HepG2 (cell line): ENCODE data around the gene TIFAB. TPM values are rescaled to one million over a fixed set of nuclear protein-coding genes. Genes with fewer than 3 reads are reported as not detected.

Experiments used
- ATAC-seq: fragments of 200-7000 bp; cut with Tn5 transposase; 3 replicates; pipeline ENCODE4 v1.9.1; 2020; ENCODE audit warnings: mild to moderate bottlenecking, moderate library complexity
- BruUV-seq: library from RNA; stranded (reverse); fragments of 400-500 nt; replicated peaks from 2 replicates; lab custom pipeline; 2021; lab: Mats Ljungman, UMichigan
- CTCF ChIA-PET: fragments of 300-600 bp; formaldehyde crosslinking; extraction: SDS; loops from one replicate; lab custom pipeline; 2021; ENCODE audit warnings: low total read pairs, inconsistent platforms, low intra/inter-chr PET ratio; lab: Yijun Ruan, JAX
- POLR2A ChIA-PET: fragments of 350-600 bp; sonication (Branson Sonifier 250); formaldehyde crosslinking; loops from one replicate; lab custom pipeline; 2020; ENCODE audit warnings: antibody characterized with exemption, inconsistent platforms; lab: Yijun Ruan, JAX
- DNase-seq: peaks from one replicate; pipeline ENCODE4 v3.0.0-alpha.2; 2015; ENCODE audit warnings: low spot score
- FAIRE-seq: peaks from 3 replicates; lab custom pipeline; 2011; peaks lifted over from hg19 to GRCh38; lab: Jason Lieb, UNC
- H2AFZ ChIP-seq: one replicate; pipeline ENCODE4 v1.6.1; 2011; ENCODE audit warnings: low read length, inconsistent platforms
- H3K27ac ChIP-seq: fragments of 300-600 bp; 3 replicates; pipeline ENCODE4 v1.8.0; 2011; ENCODE audit warnings: mixed run types, mild to moderate bottlenecking, mixed read lengths, low read length, inconsistent platforms; ENCODE audit not compliant: insufficient read depth; ENCODE audit errors: extremely low read length
- H3K27me3 ChIP-seq, 2 experiments: fragments of 200-600 bp in 1 of 2; 2 replicates in 1 of 2; 3 replicates in 1 of 2; pipeline versions ENCODE4 v1.6.0 to v1.8.0; 2011; ENCODE audit warnings: low read length in 2 of 2, mild to moderate bottlenecking in 2 of 2, moderate library complexity in 2 of 2, inconsistent platforms in 1 of 2; ENCODE audit not compliant: insufficient read depth in 2 of 2, control insufficient read depth in 1 of 2
- H3K36me3 ChIP-seq, 2 experiments: fragments of 200-600 bp in 1 of 2; replicated peaks in 1 of 2; 2 replicates in 1 of 2; 3 replicates in 1 of 2; pipeline versions ENCODE4 v1.5.1 to v1.8.0; 2011; ENCODE audit warnings: low read length in 2 of 2, inconsistent platforms in 1 of 2; ENCODE audit not compliant: insufficient read depth in 2 of 2, control insufficient read depth in 1 of 2
- H3K4me1 ChIP-seq: 2 replicates; pipeline ENCODE4 v1.5.1; 2012; ENCODE audit warnings: low read length, inconsistent platforms; ENCODE audit not compliant: insufficient read depth
- H3K4me2 ChIP-seq: 2 replicates; pipeline ENCODE4 v1.6.0; 2011; ENCODE audit warnings: low read depth, low read length, inconsistent platforms
- H3K4me3 ChIP-seq, 3 experiments: fragments of 200-600 bp in 1 of 3; sonication (generic), shearing (Covaris generic) in 1 of 3; replicated peaks in 1 of 3; 2 replicates each; pipeline ENCODE4 v1.5.1; 2011 to 2016; ENCODE audit warnings: low read length in 3 of 3, inconsistent platforms in 2 of 3, low read depth in 2 of 3, mild to moderate bottlenecking in 2 of 3, control low read depth in 1 of 3, mixed read lengths in 1 of 3; ENCODE audit not compliant: insufficient read depth in 1 of 3
- H3K79me2 ChIP-seq: one replicate; pipeline ENCODE4 v1.6.1; 2011; ENCODE audit warnings: low read length, inconsistent platforms; ENCODE audit not compliant: insufficient read depth
- H3K9ac ChIP-seq: 2 replicates; pipeline ENCODE4 v1.6.0; 2011; ENCODE audit warnings: mild to moderate bottlenecking, low read depth, low read length, inconsistent platforms; ENCODE audit not compliant: insufficient read depth
- H3K9me3 ChIP-seq: 2 replicates; pipeline ENCODE4 v1.5.1; 2012; ENCODE audit warnings: mild to moderate bottlenecking, low read length
- H4K20me1 ChIP-seq: 2 replicates; pipeline ENCODE4 v1.6.0; 2011; ENCODE audit warnings: inconsistent platforms, mild to moderate bottlenecking, low read length, moderate library complexity; ENCODE audit not compliant: insufficient read depth
- ATF7 ChIP-seq, 2 experiments: fragments of 450-650 bp in 1 of 2; sonication (generic) in 1 of 2; formaldehyde crosslinking in 1 of 2; IDR thresholded peaks; 2 replicates each; pipeline versions ENCODE4 v1.4.0 to v1.6.1; 2016 to 2020; ENCODE audit warnings: antibody characterized with exemption in 1 of 2, mild to moderate bottlenecking in 1 of 2, missing genetic modification reagents in 1 of 2
- DNMT1 ChIP-seq: sonication (generic); formaldehyde crosslinking; IDR thresholded peaks from 2 replicates; pipeline ENCODE4 v1.5.1; 2020; ENCODE audit warnings: mild to moderate bottlenecking, missing genetic modification reagents
- DNMT3B ChIP-seq: conservative IDR thresholded peaks from 2 replicates; pipeline ENCODE4 v1.6.1; 2016; ENCODE audit warnings: missing biosample characterization, control low read depth
- ELF3 ChIP-seq: IDR thresholded peaks from 2 replicates; pipeline ENCODE4 v1.6.1; 2016; ENCODE audit warnings: missing genetic modification reagents, missing compliant biosample characterization
- HOXA9 ChIP-seq: sonication (generic); formaldehyde crosslinking; IDR thresholded peaks from 2 replicates; pipeline ENCODE4 v1.8.1; 2022; ENCODE audit warnings: missing genetic modification reagents, mild to moderate bottlenecking, moderate library complexity, borderline replicate concordance
- NFKBIZ ChIP-seq: IDR thresholded peaks from 2 replicates; pipeline ENCODE4 v1.6.1; 2018; ENCODE audit warnings: missing genetic modification reagents, missing compliant biosample characterization
- NRL ChIP-seq: sonication (generic); formaldehyde crosslinking; IDR thresholded peaks from 2 replicates; pipeline ENCODE4 v1.5.0; 2020; ENCODE audit warnings: missing genetic modification reagents, mild to moderate bottlenecking, moderate library complexity, borderline replicate concordance
- RBFOX2 ChIP-seq: fragments of 200-400 bp; formaldehyde crosslinking; IDR thresholded peaks from 2 replicates; pipeline ENCODE4 v1.6.1; 2017; ENCODE audit warnings: low read depth, mild to moderate bottlenecking, low read length
- RFX3 ChIP-seq: IDR thresholded peaks from 2 replicates; pipeline ENCODE4 v1.6.1; 2016; ENCODE audit warnings: missing biosample characterization, missing genetic modification reagents
- RXRB ChIP-seq: IDR thresholded peaks from 2 replicates; pipeline ENCODE4 v1.6.1; 2016; ENCODE audit warnings: borderline replicate concordance, missing genetic modification reagents, missing compliant biosample characterization
- SP1 ChIP-seq, 2 experiments: fragments of 450-650 bp in 1 of 2; sonication (generic) in 1 of 2; formaldehyde crosslinking in 1 of 2; IDR thresholded peaks; 2 replicates each; pipeline versions ENCODE4 v1.4.0 to v1.6.1; 2016 to 2020; ENCODE audit warnings: missing genetic modification reagents in 1 of 2
- ZNF24 ChIP-seq: fragments of 450-650 bp; IDR thresholded peaks from 2 replicates; pipeline ENCODE4 v1.6.1; 2017; ENCODE audit warnings: antibody characterized with exemption, mild to moderate bottlenecking
- ZNF570 ChIP-seq: sonication (generic); formaldehyde crosslinking; IDR thresholded peaks from 2 replicates; pipeline ENCODE4 v1.4.0; 2020; ENCODE audit warnings: mild to moderate bottlenecking, missing genetic modification reagents, borderline replicate concordance
- ZNF737 ChIP-seq: sonication (generic); formaldehyde crosslinking; IDR thresholded peaks from 2 replicates; pipeline ENCODE4 v1.5.0; 2020; ENCODE audit warnings: missing genetic modification reagents, mild to moderate bottlenecking, borderline replicate concordance
- WGBS: methylation state at CpG from one replicate; pipeline ENCODE4 v1.1.6; 2017; ENCODE audit warnings: low lambda C conversion rate; 5-methylcytosine and 5-hydroxymethylcytosine counted together
- in situ Hi-C: cut with HindIII; loops from 2 replicates; pipeline ENCODE4 v1.10.0; 2017; ENCODE audit warnings: low pct_unique_long_range_greater_than_20kb; ENCODE audit not compliant: extremely low pct_ligation_motif_present
- intact Hi-C: fragments of 100-400 bp; cut with micrococcal nuclease; formaldehyde crosslinking; loops from one replicate; pipeline ENCODE4 v1.10.0; 2022; ENCODE audit not compliant: unreplicated experiment
- polyA plus RNA-seq, 8 experiments: library from polyadenylated mRNA; depleted of rRNA in 3 of 8; stranded (reverse) in 7 of 8; unstranded in 1 of 8; fragments of >200 nt; fragmentation: Illumina TruSeq in 4 of 8; extraction: Trizol in 4 of 8; gene quantifications; 2 replicates each; pipeline versions ENCODE4 v1.2.1 to v1.2.3, GENCODE V29; 2011 to 2016; ENCODE audit warnings: low read depth in 4 of 8, missing spikeins in 1 of 8, mixed read lengths in 1 of 8; ENCODE audit not compliant: insufficient read depth in 1 of 8
- total RNA-seq, 5 experiments: library from RNA; depleted of rRNA; stranded (reverse); fragments of >200 nt; fragmentation: Illumina TruSeq; extraction: Trizol; gene quantifications; 2 replicates each; pipeline ENCODE4 v1.2.3, GENCODE V29; 2016; ENCODE audit warnings: low read depth in 1 of 5
- TF ChIP-seq, protein P1 (sequence below): sonication (generic); formaldehyde crosslinking; IDR thresholded peaks from 2 replicates; pipeline ENCODE4 v1.9.0; 2022; ENCODE audit warnings: low read depth, missing genetic modification reagents
- TF ChIP-seq, protein P2 (sequence below): sonication (generic); formaldehyde crosslinking; conservative IDR thresholded peaks from 2 replicates; pipeline ENCODE4 v1.8.1; 2023; ENCODE audit warnings: missing genetic modification reagents

Gene TIFAB
- total and polyA plus RNA-seq, 2 of the 13 experiments (the other 11 are each of a cell fraction or from before 2014, with no cell fraction given), result not detected

DNA sequence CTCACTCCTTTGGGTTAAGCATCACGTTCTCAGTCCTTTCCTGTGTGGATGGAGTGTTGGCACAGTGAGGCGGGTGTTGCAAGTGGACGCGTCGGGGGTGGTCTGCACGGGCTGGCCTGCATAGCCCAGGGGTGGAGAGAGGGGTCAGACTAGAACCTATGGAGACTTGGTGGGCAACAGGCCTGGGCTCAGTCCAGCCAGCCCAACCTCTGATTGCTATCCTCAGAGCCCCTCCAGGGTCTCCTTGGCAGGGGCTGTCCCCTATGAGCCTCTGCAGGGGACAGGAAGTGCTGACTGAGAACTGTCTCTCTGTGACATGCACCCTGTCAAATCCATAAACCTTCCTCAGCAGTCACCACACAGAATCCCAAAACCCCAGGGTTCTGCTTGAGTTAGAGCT lies 7.3 kb downstream of the TIFAB start (continued):
- TF ChIP-seq RBFOX2 (no peak), HOXA9 (no peak)
- TF ChIP-seq, protein P1, sequence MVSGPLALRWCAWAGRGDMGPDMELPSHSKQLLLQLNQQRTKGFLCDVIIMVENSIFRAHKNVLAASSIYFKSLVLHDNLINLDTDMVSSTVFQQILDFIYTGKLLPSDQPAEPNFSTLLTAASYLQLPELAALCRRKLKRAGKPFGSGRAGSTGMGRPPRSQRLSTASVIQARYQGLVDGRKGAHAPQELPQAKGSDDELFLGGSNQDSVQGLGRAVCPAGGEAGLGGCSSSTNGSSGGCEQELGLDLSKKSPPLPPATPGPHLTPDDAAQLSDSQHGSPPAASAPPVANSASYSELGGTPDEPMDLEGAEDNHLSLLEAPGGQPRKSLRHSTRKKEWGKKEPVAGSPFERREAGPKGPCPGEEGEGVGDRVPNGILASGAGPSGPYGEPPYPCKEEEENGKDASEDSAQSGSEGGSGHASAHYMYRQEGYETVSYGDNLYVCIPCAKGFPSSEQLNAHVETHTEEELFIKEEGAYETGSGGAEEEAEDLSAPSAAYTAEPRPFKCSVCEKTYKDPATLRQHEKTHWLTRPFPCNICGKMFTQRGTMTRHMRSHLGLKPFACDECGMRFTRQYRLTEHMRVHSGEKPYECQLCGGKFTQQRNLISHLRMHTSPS (CRISPR knock-in tag), result no peak
- TF ChIP-seq, all 625 proteins: peak for 0

DNA sequence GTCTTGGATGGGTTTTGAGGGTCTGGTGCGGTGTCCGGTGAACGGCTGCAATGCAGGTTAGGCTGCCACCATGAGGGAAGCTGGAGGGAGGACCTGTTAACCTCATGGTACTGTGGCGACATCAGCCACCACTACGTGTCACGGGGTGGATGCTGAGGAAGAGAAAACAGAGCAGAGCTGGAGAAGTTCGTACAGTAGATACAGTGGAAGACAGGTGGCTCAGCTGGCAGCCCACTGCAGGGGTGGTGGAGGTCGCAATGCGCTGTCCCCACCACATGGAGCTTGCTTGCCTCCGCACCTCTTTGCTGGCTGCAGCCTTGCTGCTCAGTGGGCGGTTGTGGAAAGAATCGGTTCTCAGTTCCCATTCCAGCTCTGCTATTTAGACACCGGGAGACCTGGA lies 7.8 kb downstream of the TIFAB start:
- no peak overlapping the region for H2AFZ ChIP-seq
- H3K4me2 ChIP-seq, result no peak overlapping the region
- in situ Hi-C loops, result no loop called here
- CTCF ChIA-PET, result no interaction called here
- H4K20me1 ChIP-seq, result no peaks in the 10 kb centered on the region
- no peaks in the 10 kb centered on the region for H3K36me3 ChIP-seq
- 64% methylated on average over 13 of the region's 13 CpGs for WGBS
- FAIRE-seq, result no peak
- no peak overlapping the region for H3K27ac ChIP-seq
- H3K4me1 ChIP-seq, result no peaks in the 10 kb centered on the region
- ATAC-seq, result no peak
- TF ChIP-seq NFKBIZ (CRISPR knock-in tag) (no peak), RFX3 (CRISPR knock-in tag) (no peak), DNMT3B (CRISPR knock-in tag) (no peak), RXRB (no peak), DNMT1 (CRISPR knock-in tag) (no peak), ATF7 (IDR thresholded peaks at IDR 0.05) (no peak), ATF7 (CRISPR knock-in tag; IDR thresholded peaks at IDR 0.05) (no peak), SP1 (IDR thresholded peaks at IDR 0.05) (no peak), SP1 (CRISPR knock-in tag; IDR thresholded peaks at IDR 0.05) (no peak), ZNF570 (CRISPR knock-in tag) (no peak), ZNF24 (no peak), NRL (CRISPR knock-in tag) (no peak), ZNF737 (CRISPR knock-in tag) (no peak), ELF3 (CRISPR knock-in tag) (no peak)
- TF ChIP-seq, protein P2, sequence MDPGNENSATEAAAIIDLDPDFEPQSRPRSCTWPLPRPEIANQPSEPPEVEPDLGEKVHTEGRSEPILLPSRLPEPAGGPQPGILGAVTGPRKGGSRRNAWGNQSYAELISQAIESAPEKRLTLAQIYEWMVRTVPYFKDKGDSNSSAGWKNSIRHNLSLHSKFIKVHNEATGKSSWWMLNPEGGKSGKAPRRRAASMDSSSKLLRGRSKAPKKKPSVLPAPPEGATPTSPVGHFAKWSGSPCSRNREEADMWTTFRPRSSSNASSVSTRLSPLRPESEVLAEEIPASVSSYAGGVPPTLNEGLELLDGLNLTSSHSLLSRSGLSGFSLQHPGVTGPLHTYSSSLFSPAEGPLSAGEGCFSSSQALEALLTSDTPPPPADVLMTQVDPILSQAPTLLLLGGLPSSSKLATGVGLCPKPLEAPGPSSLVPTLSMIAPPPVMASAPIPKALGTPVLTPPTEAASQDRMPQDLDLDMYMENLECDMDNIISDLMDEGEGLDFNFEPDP (CRISPR knock-in tag), result no peak
- TF ChIP-seq, all 625 proteins: peak for 0
- H3K9ac ChIP-seq, result no peak overlapping the region
- no peak overlapping the region for H3K4me3 ChIP-seq
- POLR2A ChIA-PET, result no interaction called here
- no peaks in the 10 kb centered on the region for H3K9me3 ChIP-seq
- H3K79me2 ChIP-seq, result no peaks in the 10 kb centered on the region
- BruUV-seq, result no TSS peak
- peaks cover 6 to 68% of the 10 kb centered on the region in 2 experiments; a peak in 4 of 5 replicates for H3K27me3 ChIP-seq
- intact Hi-C loops, result no loop called here
- DNase-seq, result no peak
